Measurements from ENCODE around the gene ELMO2.

Gene ELMO2

GRCh38 chr20:46416421-46416820 is 10.0 kb upstream of the ELMO2 start:
- no peak overlapping the region for H2BK5ac ChIP-seq (ENCODE audit: low read depth, low read length, poor library complexity, severe bottlenecking)

DNA sequence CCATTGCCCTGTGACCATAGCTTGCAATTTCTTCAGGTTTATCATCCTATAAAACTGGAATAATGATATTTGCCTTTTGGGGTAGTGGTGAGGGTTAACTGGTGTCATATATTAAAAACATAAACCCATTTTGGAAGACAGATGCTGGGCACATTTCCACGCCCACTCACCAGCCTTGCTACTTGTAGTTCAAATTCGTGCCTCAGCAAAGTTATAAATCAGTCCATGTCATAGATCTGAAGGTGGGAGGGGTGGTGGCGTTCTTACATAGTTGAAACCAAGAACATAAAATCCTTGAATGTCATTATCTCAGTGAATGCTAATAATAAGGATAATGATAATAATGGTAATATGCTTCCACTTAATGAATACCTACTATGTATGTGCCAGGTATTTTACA is 9.4 kb upstream of the ELMO2 start:
- Histone ChIP-seq H3K9ac (ENCODE audit: low read length) (no peak overlapping the region), H2BK12ac (ENCODE audit: low read length in 2 of 2) (no peak overlapping the region), H2AFZ (ENCODE audit: low read depth, low read length) (no peak overlapping the region), H3K4me2 (ENCODE audit: low read length, poor library complexity, severe bottlenecking) (no peak overlapping the region), H2AK5ac (ENCODE audit: low read length, severe bottlenecking) (no peak overlapping the region), H3K18ac (ENCODE audit: low read depth in 1 of 2, low read length in 2 of 2) (no peak overlapping the region), H3K14ac (ENCODE audit: low read length in 2 of 2) (no peak overlapping the region), H3K9me3 (ENCODE audit: control insufficient read depth, low read length) (no peaks in the 10 kb centered on the region), H4K91ac (ENCODE audit: low read length) (no peak overlapping the region), H3K4me1 (ENCODE audit: control insufficient read depth, insufficient read depth, low read depth, low read length) (peaks cover under 1% of the 10 kb centered on the region), H3K27ac (ENCODE audit: low read length, poor library complexity, severe bottlenecking) (no peak overlapping the region), H3K79me1 (replicated peaks; ENCODE audit: low read length, poor library complexity, severe bottlenecking) (no peaks in the 10 kb centered on the region), H2BK120ac (ENCODE audit: low read depth, low read length) (no peak overlapping the region), H3K4ac (ENCODE audit: low read depth in 1 of 2, low read length in 2 of 2) (no peak overlapping the region), H3K23ac (ENCODE audit: low read length in 2 of 2) (no peak overlapping the region), H2BK5ac (ENCODE audit: low read depth, low read length, poor library complexity, severe bottlenecking) (no peak overlapping the region), H3K4me3 (ENCODE audit: insufficient read depth in 1 of 2, low read depth in 1 of 2, low read length in 2 of 2) (no peak overlapping the region), H2BK15ac (ENCODE audit: low read depth, poor library complexity, severe bottlenecking) (no peak overlapping the region), H4K8ac (ENCODE audit: low read length) (no peak overlapping the region), H3K36me3 (ENCODE audit: control insufficient read depth in 1 of 2, insufficient read depth in 2 of 2, low read depth in 1 of 2, low read length in 2 of 2) (no peaks in the 10 kb centered on the region), H3K27me3 (ENCODE audit: control insufficient read depth in 1 of 2, insufficient read depth in 1 of 2, low read length in 2 of 2) (peaks cover 29 to 46% of the 10 kb centered on the region in 2 experiments)
- no peak for DNase-seq
- WGBS = 33% methylated on average over 1 of the region's 3 CpGs

More at GRCh38 chr20:46416421-46416820, 10.0 kb upstream of the ELMO2 start:
- Histone ChIP-seq H3K4me2 (ENCODE audit: low read length, poor library complexity, severe bottlenecking) (no peak overlapping the region), H3K36me3 (ENCODE audit: control insufficient read depth in 1 of 2, insufficient read depth in 2 of 2, low read depth in 1 of 2, low read length in 2 of 2) (no peaks in the 10 kb centered on the region), H3K27me3 (ENCODE audit: control insufficient read depth in 1 of 2, insufficient read depth in 1 of 2, low read length in 2 of 2) (peaks cover 29 to 46% of the 10 kb centered on the region in 2 experiments), H3K23ac (ENCODE audit: low read length in 2 of 2) (no peak overlapping the region), H3K4me1 (ENCODE audit: control insufficient read depth, insufficient read depth, low read depth, low read length) (no peaks in the 10 kb centered on the region), H3K9me3 (ENCODE audit: control insufficient read depth, low read length) (no peaks in the 10 kb centered on the region), H3K4me3 (ENCODE audit: insufficient read depth in 1 of 2, low read depth in 1 of 2, low read length in 2 of 2) (no peak overlapping the region), H2BK120ac (ENCODE audit: low read depth, low read length) (no peak overlapping the region), H4K8ac (ENCODE audit: low read length) (no peak overlapping the region), H4K91ac (ENCODE audit: low read length) (no peak overlapping the region), H2BK15ac (ENCODE audit: low read depth, poor library complexity, severe bottlenecking) (no peak overlapping the region), H3K27ac (ENCODE audit: low read length, poor library complexity, severe bottlenecking) (no peak overlapping the region), H2BK12ac (ENCODE audit: low read length in 2 of 2) (no peak overlapping the region), H3K18ac (ENCODE audit: low read depth in 1 of 2, low read length in 2 of 2) (no peak overlapping the region), H3K14ac (ENCODE audit: low read length in 2 of 2) (no peak overlapping the region), H2AFZ (ENCODE audit: low read depth, low read length) (peak overlapping the region; percentile 24), H3K4ac (ENCODE audit: low read depth in 1 of 2, low read length in 2 of 2) (no peak overlapping the region), H3K79me1 (replicated peaks; ENCODE audit: low read length, poor library complexity, severe bottlenecking) (no peaks in the 10 kb centered on the region), H3K9ac (ENCODE audit: low read length) (no peak overlapping the region), H2AK5ac (ENCODE audit: low read length, severe bottlenecking) (no peak overlapping the region)
- 77% methylated on average over 3 of the region's 3 CpGs for WGBS
- no peak for DNase-seq

GRCh38 chr20:46414608-46415007 is 8.2 kb upstream of the ELMO2 start:
- 70% methylated on average over 2 of the region's 5 CpGs for WGBS
- Histone ChIP-seq H3K9me3 (ENCODE audit: control insufficient read depth, low read length) (no peaks in the 10 kb centered on the region), H3K23ac (ENCODE audit: low read length in 2 of 2) (no peak overlapping the region), H3K18ac (ENCODE audit: low read depth in 1 of 2, low read length in 2 of 2) (no peak overlapping the region), H3K79me1 (replicated peaks; ENCODE audit: low read length, poor library complexity, severe bottlenecking) (no peaks in the 10 kb centered on the region), H3K27me3 (ENCODE audit: control insufficient read depth in 1 of 2, insufficient read depth in 1 of 2, low read length in 2 of 2) (peaks cover 29 to 46% of the 10 kb centered on the region in 2 experiments), H3K27ac (ENCODE audit: low read length, poor library complexity, severe bottlenecking) (no peak overlapping the region), H2BK120ac (ENCODE audit: low read depth, low read length) (no peak overlapping the region), H4K91ac (ENCODE audit: low read length) (no peak overlapping the region), H3K36me3 (ENCODE audit: control insufficient read depth in 1 of 2, insufficient read depth in 2 of 2, low read depth in 1 of 2, low read length in 2 of 2) (no peaks in the 10 kb centered on the region), H3K4me2 (ENCODE audit: low read length, poor library complexity, severe bottlenecking) (no peak overlapping the region), H2AK5ac (ENCODE audit: low read length, severe bottlenecking) (no peak overlapping the region), H2AFZ (ENCODE audit: low read depth, low read length) (no peak overlapping the region), H2BK5ac (ENCODE audit: low read depth, low read length, poor library complexity, severe bottlenecking) (no peak overlapping the region), H3K9ac (ENCODE audit: low read length) (no peak overlapping the region), H3K14ac (ENCODE audit: low read length in 2 of 2) (no peak overlapping the region), H4K8ac (ENCODE audit: low read length) (no peak overlapping the region), H3K4me3 (ENCODE audit: insufficient read depth in 1 of 2, low read depth in 1 of 2, low read length in 2 of 2) (no peak overlapping the region), H3K4ac (ENCODE audit: low read depth in 1 of 2, low read length in 2 of 2) (no peak overlapping the region), H3K4me1 (ENCODE audit: control insufficient read depth, insufficient read depth, low read depth, low read length) (peaks cover 2% of the 10 kb centered on the region), H2BK12ac (ENCODE audit: low read length in 2 of 2) (no peak overlapping the region), H2BK15ac (ENCODE audit: low read depth, poor library complexity, severe bottlenecking) (no peak overlapping the region)
- no peak for DNase-seq

DNA sequence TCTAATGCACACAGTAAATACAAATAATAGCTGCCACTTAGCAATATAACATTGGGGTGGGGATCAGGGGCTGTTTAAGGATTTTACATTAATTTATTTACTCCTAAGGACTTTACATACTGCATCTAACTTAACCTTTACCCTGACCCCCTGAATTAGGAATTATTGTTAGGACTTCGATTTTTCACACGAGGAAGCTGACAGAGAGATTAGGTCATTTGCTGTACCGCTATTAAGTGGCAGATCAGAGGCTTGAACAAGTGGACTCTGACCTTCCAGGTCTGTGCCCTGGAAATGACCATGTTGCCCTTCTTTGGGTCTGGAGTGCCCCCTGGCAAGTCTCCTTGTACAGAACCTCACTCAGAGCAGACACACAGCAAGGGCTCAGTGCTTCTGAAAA is 5.2 kb upstream of the ELMO2 start:
- no peak for DNase-seq
- H3K9ac ChIP-seq (ENCODE audit: low read length) = no peak overlapping the region
- no peak overlapping the region for H3K4me2 ChIP-seq (ENCODE audit: low read length, poor library complexity, severe bottlenecking)
- H3K4me1 ChIP-seq (ENCODE audit: control insufficient read depth, insufficient read depth, low read depth, low read length) = peaks cover 7% of the 10 kb centered on the region
- no peak overlapping the region for H3K4ac ChIP-seq (ENCODE audit: low read depth in 1 of 2, low read length in 2 of 2)
- H3K27ac ChIP-seq (ENCODE audit: low read length, poor library complexity, severe bottlenecking) = no peak overlapping the region
- H2AFZ ChIP-seq (ENCODE audit: low read depth, low read length) = no peak overlapping the region
- H2AK5ac ChIP-seq (ENCODE audit: low read length, severe bottlenecking) = no peak overlapping the region
- no peak overlapping the region for H3K4me3 ChIP-seq (ENCODE audit: insufficient read depth in 1 of 2, low read depth in 1 of 2, low read length in 2 of 2)
- no peak overlapping the region for H3K14ac ChIP-seq (ENCODE audit: low read length in 2 of 2)
- no peak overlapping the region for H2BK5ac ChIP-seq (ENCODE audit: low read depth, low read length, poor library complexity, severe bottlenecking)
- H4K8ac ChIP-seq (ENCODE audit: low read length) = no peak overlapping the region
- H3K9me3 ChIP-seq (ENCODE audit: control insufficient read depth, low read length) = no peaks in the 10 kb centered on the region
- H2BK12ac ChIP-seq (ENCODE audit: low read length in 2 of 2) = no peak overlapping the region
- no peak overlapping the region for H4K91ac ChIP-seq (ENCODE audit: low read length)
- WGBS = 85% methylated on average over 3 of the region's 3 CpGs
- no peaks in the 10 kb centered on the region for H3K36me3 ChIP-seq (ENCODE audit: control insufficient read depth in 1 of 2, insufficient read depth in 2 of 2, low read depth in 1 of 2, low read length in 2 of 2)
- H3K79me1 ChIP-seq (replicated peaks; ENCODE audit: low read length, poor library complexity, severe bottlenecking) = no peaks in the 10 kb centered on the region
- H3K18ac ChIP-seq (ENCODE audit: low read depth in 1 of 2, low read length in 2 of 2) = peak overlapping the region in 1 of 2 experiments; percentile 32
- no peak overlapping the region for H2BK15ac ChIP-seq (ENCODE audit: low read depth, poor library complexity, severe bottlenecking)
- H2BK120ac ChIP-seq (ENCODE audit: low read depth, low read length) = no peak overlapping the region
- H3K23ac ChIP-seq (ENCODE audit: low read length in 2 of 2) = no peak overlapping the region
- peaks cover 26 to 46% of the 10 kb centered on the region in 2 experiments for H3K27me3 ChIP-seq (ENCODE audit: control insufficient read depth in 1 of 2, insufficient read depth in 1 of 2, low read length in 2 of 2)
